MM.1S (cell line): ENCODE data around the gene MYO10.

ENCODE experiments used
- EZH2 ChIP-seq: fragments of 300-600 bp; sonication (generic); optimal IDR thresholded peaks from 2 replicates; pipeline ENCODE3; 2017; ENCODE audit warnings: low read depth, mild to moderate bottlenecking, antibody characterized with exemption, low read length, mixed read lengths
- EZH2phosphoT487 ChIP-seq: fragments of 300-600 bp; sonication (generic); IDR thresholded peaks from 2 replicates; pipeline ENCODE4 v1.6.1; 2018; ENCODE audit warnings: antibody characterized with exemption, low read length
- TF ChIP-seq, protein P1 (sequence below): fragments of 300-600 bp; sonication (generic); IDR thresholded peaks from 2 replicates; pipeline ENCODE4 v1.5.1; 2016; ENCODE audit warnings: antibody characterized with exemption, low read length, mixed read lengths

DNA sequence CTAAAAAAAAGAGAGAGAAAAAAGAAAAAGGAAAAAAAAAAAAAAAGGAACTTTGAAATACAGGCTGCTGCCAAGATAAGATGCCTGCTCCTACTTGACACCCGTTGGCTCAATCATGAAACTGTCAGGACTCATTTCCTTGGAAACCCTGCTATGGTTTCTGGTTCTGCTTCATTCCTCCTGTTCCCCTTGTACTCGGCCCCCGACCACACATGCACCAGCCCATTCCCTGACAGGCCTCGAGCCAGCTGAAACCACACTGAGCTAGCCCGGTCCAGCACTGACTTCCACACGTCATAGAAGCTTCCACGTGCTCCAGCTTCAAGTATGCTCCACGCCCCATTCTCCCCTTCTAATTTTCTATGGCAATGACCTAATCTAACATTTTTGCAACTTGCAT is 93.2 kb downstream of the MYO10 start:
- TF ChIP-seq, protein P1, sequence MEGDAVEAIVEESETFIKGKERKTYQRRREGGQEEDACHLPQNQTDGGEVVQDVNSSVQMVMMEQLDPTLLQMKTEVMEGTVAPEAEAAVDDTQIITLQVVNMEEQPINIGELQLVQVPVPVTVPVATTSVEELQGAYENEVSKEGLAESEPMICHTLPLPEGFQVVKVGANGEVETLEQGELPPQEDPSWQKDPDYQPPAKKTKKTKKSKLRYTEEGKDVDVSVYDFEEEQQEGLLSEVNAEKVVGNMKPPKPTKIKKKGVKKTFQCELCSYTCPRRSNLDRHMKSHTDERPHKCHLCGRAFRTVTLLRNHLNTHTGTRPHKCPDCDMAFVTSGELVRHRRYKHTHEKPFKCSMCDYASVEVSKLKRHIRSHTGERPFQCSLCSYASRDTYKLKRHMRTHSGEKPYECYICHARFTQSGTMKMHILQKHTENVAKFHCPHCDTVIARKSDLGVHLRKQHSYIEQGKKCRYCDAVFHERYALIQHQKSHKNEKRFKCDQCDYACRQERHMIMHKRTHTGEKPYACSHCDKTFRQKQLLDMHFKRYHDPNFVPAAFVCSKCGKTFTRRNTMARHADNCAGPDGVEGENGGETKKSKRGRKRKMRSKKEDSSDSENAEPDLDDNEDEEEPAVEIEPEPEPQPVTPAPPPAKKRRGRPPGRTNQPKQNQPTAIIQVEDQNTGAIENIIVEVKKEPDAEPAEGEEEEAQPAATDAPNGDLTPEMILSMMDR = no peak
- TF ChIP-seq EZH2 = no peak
- TF ChIP-seq EZH2phosphoT487 = no peak
